NCI-H128 (cell line): ENCODE data around the gene SPECC1.
A peak's percentile ranks its signal among the peaks of the same experiment; 100 is the strongest.
"Not testable (repeated sequence)": the region's sequence is repeated elsewhere in the genome, so short reads cannot be mapped to it uniquely, and the experiment has no call there.

Source experiments
- DNase-seq: peaks from one replicate; lab custom pipeline; 2025; ENCODE audit not compliant: unreplicated experiment; lab: John Stamatoyannopoulos, UW

SPECC1 gene, protein sequence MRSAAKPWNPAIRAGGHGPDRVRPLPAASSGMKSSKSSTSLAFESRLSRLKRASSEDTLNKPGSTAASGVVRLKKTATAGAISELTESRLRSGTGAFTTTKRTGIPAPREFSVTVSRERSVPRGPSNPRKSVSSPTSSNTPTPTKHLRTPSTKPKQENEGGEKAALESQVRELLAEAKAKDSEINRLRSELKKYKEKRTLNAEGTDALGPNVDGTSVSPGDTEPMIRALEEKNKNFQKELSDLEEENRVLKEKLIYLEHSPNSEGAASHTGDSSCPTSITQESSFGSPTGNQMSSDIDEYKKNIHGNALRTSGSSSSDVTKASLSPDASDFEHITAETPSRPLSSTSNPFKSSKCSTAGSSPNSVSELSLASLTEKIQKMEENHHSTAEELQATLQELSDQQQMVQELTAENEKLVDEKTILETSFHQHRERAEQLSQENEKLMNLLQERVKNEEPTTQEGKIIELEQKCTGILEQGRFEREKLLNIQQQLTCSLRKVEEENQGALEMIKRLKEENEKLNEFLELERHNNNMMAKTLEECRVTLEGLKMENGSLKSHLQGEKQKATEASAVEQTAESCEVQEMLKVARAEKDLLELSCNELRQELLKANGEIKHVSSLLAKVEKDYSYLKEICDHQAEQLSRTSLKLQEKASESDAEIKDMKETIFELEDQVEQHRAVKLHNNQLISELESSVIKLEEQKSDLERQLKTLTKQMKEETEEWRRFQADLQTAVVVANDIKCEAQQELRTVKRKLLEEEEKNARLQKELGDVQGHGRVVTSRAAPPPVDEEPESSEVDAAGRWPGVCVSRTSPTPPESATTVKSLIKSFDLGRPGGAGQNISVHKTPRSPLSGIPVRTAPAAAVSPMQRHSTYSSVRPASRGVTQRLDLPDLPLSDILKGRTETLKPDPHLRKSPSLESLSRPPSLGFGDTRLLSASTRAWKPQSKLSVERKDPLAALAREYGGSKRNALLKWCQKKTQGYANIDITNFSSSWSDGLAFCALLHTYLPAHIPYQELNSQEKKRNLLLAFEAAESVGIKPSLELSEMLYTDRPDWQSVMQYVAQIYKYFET

DNA sequence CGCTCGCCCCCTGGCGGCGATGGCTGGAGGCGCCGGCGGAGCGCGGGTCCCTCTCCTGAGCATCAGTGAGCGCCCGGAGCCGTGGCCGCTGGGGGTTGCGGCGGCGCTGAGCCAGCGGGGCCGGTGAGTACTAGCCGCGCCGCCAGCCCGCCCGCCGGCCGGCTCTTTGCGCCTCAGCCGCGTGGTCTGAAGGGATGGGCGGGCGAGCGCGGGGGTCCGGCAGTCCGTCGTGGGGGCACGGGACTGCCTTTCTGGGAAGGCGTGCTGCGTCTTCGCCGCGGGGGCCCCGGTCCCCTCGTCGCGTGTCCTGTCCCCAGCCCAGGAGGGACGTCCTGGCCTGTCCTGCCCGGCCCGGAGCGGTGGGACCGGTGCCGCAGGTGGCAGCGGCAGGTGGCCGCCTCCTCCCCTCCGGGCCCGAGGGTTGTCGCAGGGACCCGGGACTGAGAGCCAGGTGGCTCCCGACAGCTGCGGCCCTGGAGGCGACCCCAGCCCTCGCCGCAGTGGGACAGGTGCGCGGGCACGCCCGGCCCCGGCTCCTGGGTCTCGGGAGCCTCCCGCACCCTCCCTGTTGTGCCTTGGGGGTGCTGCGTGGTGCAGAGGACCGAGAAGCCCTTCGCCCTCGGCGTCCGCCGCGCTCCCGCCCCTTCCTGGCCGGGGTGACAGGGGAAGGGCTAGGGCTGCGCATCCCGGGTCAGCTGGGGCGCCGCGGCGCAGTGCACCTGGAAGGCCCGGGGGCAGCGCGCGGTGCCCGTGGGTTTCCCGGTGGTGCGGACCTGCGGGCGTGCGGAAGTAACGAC, at the start of gene SPECC1:
Gene SPECC1 (plus strand): TSS at position 58 of the 797 bp plus-strand sequence. CDS start 87,293 bp downstream, outside the sequence.
- DNase-seq = peak; percentile 63

DNA sequence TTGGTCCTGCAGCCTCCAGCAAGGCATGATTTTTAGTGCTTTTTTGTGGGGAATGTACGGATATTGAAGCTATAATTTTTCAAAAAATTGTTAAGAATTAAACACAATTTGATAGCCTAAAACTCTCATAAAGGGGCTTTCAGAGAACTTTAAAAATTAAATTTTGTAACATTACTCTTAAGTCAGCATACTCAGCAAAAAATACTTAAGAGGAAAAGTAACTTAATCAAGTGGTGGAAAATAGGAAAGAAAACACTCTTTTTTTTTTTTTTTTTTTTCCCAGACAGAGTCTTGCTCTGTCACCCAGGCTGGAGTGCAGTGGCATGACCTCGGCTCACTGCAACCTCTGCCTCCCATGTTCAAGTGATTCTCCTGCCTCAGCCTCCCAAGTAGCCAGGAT, 46.2 kb upstream of the SPECC1 start:
- not testable (repeated sequence) for DNase-seq

DNA sequence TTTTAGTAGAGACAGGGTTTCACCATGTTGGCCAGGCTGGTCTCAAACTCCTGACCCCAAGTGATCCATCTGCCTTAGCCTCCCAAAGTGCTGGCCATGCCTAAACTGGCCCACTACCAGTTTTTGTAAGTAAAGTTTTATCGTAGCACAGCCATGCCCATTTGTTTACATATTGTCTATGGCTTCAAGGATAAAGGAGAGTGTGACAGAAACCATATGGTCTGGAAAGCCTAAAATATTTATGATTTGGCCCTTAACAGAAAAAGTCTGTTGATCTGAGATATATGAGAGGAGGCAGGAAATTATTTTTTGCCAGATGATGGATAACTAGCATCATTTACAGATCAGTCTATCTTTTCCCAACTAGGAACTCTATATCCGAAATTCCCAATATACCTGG, 36.0 kb upstream of the SPECC1 start:
- no peak for DNase-seq

DNA sequence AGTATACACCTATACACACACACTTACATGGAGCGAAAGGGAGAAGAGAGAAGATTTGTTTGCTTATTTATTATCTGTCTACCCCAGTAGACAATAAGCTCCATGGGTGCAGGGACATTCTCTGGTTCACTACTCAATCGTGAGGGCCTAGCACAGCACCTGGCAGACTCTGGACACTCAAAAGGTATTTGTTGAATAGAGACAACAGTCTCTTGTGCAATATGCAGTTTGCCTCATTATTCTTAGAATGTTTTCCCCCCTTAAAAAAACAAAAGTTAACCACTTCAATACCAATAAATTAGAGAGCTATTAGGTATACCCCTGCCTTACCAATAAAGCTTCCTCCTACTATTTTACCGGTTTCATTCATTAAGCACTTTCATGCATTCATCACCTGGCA, 33.6 kb upstream of the SPECC1 start:
- peak; percentile 9 for DNase-seq

DNA sequence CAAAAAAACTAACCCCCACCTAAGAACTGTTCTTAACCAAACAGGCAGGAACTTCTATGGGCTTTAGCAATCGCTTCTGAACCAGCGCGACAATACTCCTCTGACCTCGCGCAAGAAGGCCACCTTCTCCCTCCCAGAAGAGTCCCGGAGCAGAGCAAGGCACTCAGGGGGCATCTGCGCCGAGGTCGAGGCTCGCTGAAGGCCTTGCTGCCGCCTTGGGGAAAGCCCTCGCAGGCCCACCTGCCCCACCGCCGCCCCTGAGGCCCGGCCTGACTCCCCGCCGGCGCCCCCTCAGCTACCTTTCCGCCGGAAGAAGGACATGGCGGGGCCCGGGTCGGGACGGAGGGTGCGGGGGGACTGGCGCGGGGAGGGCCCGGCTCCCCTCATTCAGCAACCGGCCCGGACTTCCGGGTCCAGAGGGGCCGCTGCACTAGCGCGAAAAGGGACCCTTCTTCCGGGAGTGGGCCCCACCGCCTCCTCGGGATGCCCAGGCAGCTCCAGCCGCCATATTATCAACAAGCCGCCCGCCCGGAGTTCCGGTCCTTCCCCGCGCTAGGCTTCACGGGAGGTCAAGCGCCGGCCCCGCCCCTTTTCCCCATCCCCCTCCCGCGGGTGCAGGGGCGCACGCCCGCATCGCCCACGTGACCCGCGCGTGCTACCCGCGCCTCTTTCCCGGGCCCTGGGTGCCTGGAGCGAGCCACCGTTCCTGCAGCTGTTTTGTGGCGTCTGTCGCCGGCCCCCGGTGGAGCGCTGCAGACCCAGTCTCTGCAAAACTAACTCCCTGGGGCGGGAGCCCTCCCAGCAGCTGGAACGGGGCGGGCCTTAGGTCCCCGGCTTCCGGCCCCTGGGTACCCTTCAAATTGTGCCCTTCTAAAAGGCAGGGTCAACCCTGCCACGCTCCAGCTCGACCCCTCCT, 31.6 kb upstream of the SPECC1 start, which contains the start of gene AKAP10:
Gene AKAP10 (minus strand): TSS at position 536 of the 916 bp plus-strand sequence. CDS start 149 bp downstream, at position 387.
- peak; percentile 59 for DNase-seq

DNA sequence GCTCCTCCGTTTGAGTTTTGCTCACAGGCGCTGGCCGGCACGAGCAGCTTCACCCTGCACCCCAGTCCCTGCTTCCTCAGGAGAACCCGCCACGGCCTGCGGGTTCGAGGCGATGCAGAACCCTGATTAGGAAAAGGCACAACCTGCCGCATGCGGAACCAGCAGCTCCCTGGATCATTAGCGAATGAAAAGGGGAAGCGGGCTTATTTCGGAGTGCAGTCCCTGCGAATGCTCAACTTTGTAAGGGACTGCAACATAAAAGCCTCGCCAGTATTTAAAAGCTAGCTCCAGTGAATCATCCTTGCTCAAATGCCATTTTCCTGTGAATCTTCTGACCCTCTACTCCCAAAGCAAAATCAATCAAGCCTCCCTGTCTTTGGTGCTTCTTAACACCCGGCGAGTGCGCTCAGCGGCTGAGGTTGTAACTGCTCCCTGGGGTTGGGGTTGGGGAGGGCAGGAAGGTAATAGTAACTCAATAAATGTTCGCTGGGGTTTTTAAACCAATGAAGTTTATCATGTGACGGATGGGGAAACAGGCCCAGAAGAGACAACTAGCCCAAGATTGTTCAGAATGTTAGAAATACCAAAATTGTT, 30.9 kb upstream of the SPECC1 start:
- DNase-seq = no peak

DNA sequence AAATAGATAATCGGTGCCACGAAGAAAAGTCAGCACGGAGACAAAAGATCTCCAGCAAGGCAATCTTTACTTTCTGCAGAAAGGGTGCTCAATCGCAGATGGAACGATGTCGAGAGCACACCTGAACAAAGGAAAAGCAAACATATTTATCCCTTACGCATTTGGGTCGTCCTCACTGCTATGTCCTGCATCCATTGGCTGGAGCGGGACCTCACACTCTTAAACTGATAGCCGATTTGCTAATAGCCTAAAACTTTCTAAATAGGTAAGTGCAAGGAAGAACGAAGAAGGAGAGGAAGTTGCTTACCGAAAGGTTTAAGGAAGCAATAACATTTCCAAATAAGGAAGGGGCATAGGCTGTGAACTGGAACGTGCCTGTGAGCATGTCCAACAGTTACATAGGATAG, 30.4 kb upstream of the SPECC1 start:
- no peak for DNase-seq

DNA sequence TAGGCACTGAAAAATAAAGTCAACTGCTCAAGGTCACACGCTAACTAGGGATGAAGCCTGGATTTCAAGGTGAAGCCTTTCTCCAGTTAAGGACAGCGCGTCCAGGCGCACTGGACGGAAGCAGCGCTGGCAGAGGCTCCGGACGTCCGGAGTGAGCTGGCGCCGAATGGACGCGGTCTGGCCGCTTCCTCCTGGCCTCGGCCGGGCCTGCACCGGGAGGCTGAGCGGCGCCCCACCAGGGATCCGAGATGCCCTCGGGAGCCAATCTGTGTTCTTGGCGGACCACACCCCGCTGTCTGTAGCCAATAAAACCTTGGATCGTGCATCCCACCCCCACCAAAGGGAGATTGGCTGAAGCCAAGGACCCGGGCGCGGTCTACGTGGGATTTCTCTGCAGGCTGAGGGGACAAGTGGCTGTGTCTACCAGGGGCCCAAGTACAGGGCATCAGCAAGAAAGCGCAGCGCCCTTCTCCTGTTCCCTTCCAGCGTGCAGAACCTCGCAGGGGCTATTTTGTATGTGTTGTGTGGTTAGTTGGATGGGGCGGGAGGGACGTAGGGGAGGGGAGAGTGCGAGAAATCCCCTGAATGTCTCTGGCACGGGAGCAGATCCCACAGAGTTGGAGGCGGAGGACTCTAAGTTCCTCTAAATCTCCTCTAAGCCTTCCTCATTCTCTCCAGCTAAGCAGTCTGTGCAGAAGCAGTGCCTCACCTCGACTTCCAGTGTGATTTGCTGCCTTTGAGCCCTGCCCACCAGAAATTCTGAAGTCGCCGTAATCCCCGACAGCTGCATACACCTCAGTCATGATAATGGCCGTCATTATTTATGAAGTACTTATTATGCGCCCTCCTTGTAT, 29.0 kb upstream of the SPECC1 start:
- no peak for DNase-seq

DNA sequence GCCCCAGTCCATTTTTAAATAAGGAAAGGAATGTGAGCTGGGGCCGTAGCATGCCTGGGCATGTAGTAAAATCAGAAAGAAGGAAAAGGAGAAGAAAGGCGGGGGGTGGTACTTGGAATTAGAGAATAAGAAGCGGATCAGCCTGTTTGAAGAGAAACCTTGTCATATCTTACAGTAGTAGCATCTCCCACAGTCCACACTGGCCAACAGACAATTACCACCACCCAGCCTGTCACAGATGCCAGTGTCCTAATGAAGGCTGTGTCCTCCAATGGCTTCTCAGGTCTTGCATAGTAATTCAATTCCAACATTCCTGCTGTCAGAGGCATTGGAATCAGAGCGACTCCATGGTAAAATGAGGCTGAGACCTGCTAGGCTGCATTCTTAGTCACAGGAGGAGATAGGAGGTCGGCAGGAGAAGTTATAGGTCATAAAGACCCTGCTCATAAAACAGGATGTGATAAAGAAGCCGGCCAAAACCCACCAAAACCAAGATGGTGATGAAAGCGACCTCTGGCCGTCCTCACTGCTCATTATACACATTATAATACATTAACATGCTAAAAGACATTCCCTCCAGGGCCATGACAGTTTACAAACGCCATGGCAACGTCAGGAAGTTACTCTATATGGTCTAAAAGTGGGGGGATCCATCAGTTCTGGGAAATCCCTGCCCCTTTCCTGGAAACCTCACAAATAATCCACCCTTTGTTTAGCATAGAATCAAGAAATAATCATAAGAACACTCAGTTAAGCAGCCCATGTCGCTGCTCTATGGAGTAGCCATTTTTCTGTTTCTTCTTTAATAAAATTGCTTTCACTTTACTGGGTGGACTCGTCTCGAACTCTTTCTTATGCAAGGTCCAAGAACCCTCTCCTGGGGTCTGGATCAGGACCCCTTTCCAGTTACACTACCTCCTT, 22.0 kb upstream of the SPECC1 start:
- no peak for DNase-seq

DNA sequence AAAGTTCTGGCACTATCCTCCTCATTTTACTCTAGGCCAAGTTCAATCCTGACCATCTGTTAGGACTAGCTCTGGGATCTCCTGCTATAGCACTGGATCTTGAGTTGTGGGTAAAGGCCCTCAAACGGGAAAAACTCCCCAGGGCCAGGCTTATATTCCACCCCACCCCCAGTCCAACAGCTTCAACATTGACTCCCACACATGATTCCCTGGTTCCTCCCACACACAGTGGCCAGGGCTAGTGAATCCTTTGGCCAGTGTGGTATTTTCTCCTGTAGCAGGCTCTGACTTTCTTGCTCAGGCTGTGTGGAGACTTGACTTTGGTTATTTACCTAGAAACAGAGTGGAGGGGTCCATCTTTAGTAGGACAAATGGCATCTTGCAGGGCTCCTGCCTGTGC, 21.3 kb upstream of the SPECC1 start:
- DNase-seq = no peak

DNA sequence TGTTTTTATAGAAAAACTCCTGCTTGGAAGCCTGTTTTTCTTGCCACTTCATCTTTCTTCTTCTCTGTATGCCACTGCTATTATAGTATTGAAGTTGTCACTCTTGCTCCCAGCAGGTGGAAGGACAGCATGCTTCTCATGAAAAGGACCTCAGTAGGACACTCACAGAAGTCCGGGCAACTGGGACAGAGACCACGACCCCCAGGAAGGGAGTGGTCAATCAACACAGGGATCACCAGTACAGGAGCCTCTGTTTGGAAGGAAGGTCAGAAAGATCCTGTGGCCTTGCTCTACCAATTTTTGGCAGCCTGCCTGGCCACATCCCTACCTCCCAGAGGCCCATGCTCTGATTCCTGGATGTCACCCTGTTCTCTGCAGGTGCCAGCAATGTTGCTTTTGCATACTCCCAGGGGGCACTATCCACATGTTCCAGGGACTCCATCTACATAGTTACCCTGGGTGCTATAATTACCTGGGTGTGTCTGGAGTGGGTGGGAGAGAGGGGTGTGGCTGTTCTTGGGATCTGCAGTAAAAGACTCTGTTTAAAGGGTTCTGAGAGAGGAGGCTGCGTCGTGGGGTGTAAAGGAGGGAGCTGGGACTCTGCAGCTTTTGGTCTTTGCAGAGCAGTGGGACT, 17.8 kb upstream of the SPECC1 start:
- DNase-seq = no peak

DNA sequence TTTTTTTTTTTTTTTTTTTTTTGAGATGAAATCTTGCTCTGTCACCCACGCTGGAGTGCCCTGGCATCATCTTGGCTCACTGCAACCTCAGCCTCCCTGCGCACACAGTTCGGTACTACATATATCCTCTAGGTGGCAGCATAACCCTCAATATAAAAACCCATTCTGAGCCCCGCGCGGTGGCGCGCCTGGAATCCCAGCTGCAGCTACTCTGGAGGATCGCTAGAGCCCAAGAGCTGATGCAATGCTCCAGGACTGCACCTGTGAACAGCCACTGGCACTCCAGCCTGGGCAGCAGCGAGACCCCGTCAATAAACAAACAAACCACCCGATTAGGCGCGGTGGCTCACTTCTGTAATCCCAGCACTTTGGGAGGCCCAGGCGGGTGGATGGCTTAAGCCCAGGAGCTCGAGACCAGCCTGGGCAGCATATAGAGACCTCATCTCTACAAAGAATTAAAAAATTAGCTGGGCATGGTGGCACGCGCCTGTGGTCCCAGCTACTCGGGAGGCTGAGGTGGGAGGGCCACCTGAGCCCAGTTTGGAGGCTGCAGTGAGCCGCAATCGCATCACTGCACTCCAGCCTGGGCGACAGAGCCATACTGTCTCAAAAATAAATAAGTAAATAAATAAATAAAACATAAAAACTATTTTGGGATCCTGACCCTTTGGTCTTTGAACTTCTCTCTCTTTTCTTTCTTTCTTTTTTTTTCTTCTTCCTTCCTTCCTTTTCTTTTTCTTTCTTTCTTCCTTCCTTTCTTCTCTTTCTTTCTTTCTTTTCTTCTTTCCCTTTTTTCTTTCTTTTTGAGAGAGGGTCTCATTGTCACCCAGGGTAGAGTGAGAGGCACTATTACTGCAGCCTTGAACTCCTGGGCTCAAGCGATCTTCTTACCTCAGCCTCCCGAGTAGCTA, 16.1 kb upstream of the SPECC1 start:
- peak; percentile 60 for DNase-seq

DNA sequence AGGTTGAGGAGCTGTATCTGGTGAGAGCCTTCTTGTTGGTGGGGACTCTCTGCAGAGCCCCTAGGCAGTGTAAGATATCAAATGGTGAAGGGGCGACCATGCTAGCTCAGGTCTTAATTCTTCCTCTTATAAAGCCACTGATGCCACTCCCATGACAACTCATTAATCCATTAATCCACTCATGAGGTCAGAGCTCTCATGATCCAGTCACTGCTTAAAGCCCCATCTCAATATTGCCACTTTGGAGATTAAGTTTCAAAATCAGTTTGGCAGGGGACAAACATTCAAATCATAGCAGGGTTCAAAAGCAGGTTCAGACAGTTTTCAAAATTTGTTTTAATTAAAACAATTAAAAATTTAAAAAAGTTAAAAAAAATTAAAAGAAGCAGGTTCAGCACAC, 13.1 kb upstream of the SPECC1 start:
- DNase-seq = no peak

DNA sequence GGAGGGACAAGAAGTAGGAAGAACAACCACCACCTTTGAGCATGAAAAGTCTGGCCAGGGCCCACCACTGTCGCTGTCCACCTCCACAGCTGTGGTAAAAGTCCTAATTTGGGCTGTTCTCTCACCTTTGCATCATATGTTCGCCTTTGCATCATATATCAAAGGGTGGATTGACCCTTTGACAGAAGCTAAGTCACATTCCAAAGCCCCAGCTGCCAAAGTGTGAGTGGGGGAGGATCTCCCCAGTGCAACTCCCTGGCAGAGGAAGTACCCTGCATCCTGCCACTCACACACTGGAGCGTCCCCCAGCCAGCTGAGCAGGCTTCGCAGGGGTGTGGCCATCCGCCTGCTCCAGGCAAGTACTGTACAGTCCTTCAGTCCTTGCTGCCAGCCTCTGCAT, 12.7 kb upstream of the SPECC1 start:
- DNase-seq = no peak

DNA sequence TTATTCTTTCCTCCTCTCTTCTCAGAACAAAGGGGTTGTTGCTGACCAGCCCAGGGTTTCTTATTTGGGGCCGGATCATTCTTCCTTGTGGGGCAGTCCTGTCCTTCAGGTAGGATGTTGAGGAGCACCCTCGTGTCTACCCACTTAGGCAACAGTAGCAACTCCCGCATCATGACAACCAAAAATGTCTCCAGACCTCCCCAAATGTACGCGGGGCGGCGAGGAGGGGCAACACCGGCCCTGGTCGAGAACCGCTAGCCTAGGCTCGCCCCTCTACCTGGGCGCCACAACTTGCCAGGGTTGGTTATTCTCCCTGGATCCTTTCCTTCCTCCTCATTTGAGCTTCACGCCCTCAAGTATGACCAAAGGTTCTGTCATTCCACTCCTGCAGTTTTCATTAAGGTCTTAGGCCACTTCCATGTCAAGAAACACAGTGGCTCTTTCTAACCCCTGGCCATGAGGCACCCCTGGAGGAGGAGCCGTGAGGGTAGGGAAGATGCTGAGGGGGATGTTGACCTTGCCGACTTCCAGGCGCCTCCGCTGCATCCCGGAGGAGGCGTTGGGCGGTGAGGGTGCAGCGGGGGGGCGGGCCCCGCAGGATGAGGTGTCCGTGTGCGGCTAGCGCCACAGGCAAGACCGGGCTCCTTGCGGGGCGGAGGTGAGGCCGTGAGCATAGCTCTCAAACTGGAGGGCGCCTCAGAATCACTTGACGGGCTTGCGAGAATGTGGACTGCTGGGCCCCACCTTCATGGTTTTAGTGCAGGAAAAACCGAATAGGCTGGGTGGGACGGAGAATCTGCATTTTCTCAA, 712 bp upstream of the SPECC1 start:
- no peak for DNase-seq
